HepG2 (cell line): ENCODE results near the gene CHRNB1. TPM values are rescaled to one million over a fixed set of nuclear protein-coding genes. Genes with fewer than 3 reads are reported as not detected.

Source experiments
- FOXC1 ChIP-seq: sonication (generic); formaldehyde crosslinking; IDR thresholded peaks from 2 replicates; pipeline ENCODE4 v1.8.0; 2022; ENCODE audit warnings: mild to moderate bottlenecking, missing genetic modification reagents, borderline replicate concordance
- HINFP ChIP-seq: sonication (generic); formaldehyde crosslinking; IDR thresholded peaks from 2 replicates; pipeline ENCODE4 v1.4.0; 2020; ENCODE audit warnings: low read depth, mild to moderate bottlenecking, missing genetic modification reagents
- RELA ChIP-seq: sonication (generic); formaldehyde crosslinking; IDR thresholded peaks from 2 replicates; pipeline ENCODE4 v1.4.0; 2020; ENCODE audit warnings: missing genetic modification reagents
- RFX3 ChIP-seq: IDR thresholded peaks from 2 replicates; pipeline ENCODE4 v1.6.1; 2016; ENCODE audit warnings: missing biosample characterization, missing genetic modification reagents
- SATB2 ChIP-seq: sonication (generic); formaldehyde crosslinking; IDR thresholded peaks from 2 replicates; pipeline ENCODE4 v1.5.0; 2020; ENCODE audit warnings: missing genetic modification reagents
- TOPORS ChIP-seq: sonication (generic); formaldehyde crosslinking; IDR thresholded peaks from 2 replicates; pipeline ENCODE4 v1.8.0; 2023; ENCODE audit warnings: mild to moderate bottlenecking, missing genetic modification reagents
- U2AF2 ChIP-seq: fragments of 200-400 bp; formaldehyde crosslinking; IDR thresholded peaks from 2 replicates; pipeline ENCODE4 v1.6.1; 2017; ENCODE audit warnings: low read depth, mild to moderate bottlenecking, low read length
- ZNF10 ChIP-seq: sonication (generic); formaldehyde crosslinking; IDR thresholded peaks from 2 replicates; pipeline ENCODE4 v1.4.0; 2020; ENCODE audit warnings: mild to moderate bottlenecking, low read depth, missing genetic modification reagents, borderline replicate concordance
- ZNF652 ChIP-seq: IDR thresholded peaks from 2 replicates; pipeline ENCODE4 v1.6.1; 2016; ENCODE audit warnings: low read depth, borderline replicate concordance
- ZNF691 ChIP-seq: sonication (generic); formaldehyde crosslinking; IDR thresholded peaks from 2 replicates; pipeline ENCODE4 v1.4.0; 2020; ENCODE audit warnings: missing genetic modification reagents, low read depth, mild to moderate bottlenecking, borderline replicate concordance
- ZNF776 ChIP-seq: sonication (generic); formaldehyde crosslinking; IDR thresholded peaks from 2 replicates; pipeline ENCODE4 v1.4.0; 2020; ENCODE audit warnings: mild to moderate bottlenecking, missing genetic modification reagents
- polyA plus RNA-seq, 8 experiments: library from polyadenylated mRNA; depleted of rRNA in 3 of 8; stranded (reverse) in 7 of 8; unstranded in 1 of 8; fragments of >200 nt; fragmentation: Illumina TruSeq in 4 of 8; extraction: Trizol in 4 of 8; gene quantifications; 2 replicates each; pipeline versions ENCODE4 v1.2.1 to v1.2.3, GENCODE V29; 2011 to 2016; ENCODE audit warnings: low read depth in 4 of 8, missing spikeins in 1 of 8, mixed read lengths in 1 of 8; ENCODE audit not compliant: insufficient read depth in 1 of 8
- total RNA-seq, 5 experiments: library from RNA; depleted of rRNA; stranded (reverse); fragments of >200 nt; fragmentation: Illumina TruSeq; extraction: Trizol; gene quantifications; 2 replicates each; pipeline ENCODE4 v1.2.3, GENCODE V29; 2016; ENCODE audit warnings: low read depth in 1 of 5
- TF ChIP-seq, protein P1 (sequence below): sonication (generic); formaldehyde crosslinking; IDR thresholded peaks from 2 replicates; pipeline ENCODE4 v1.5.0; 2020; ENCODE audit warnings: mild to moderate bottlenecking, missing genetic modification reagents, borderline replicate concordance
- TF ChIP-seq, protein P2 (sequence below): sonication (generic); formaldehyde crosslinking; IDR thresholded peaks from 2 replicates; pipeline ENCODE4 v1.5.0; 2020; ENCODE audit warnings: missing genetic modification reagents
- TF ChIP-seq, protein P3 (sequence below): sonication (generic); formaldehyde crosslinking; IDR thresholded peaks from 2 replicates; pipeline ENCODE4 v1.4.0; 2020; ENCODE audit warnings: missing genetic modification reagents
- TF ChIP-seq, protein P4 (sequence below): IDR thresholded peaks from 2 replicates; pipeline ENCODE4 v1.6.1; 2016; ENCODE audit warnings: low read depth, missing genetic modification reagents, missing compliant biosample characterization

Gene CHRNB1
- total and polyA plus RNA-seq, 2 of the 13 experiments (the other 11 are each of a cell fraction or from before 2014, with no cell fraction given): 5.4 to 33.7 TPM

DNA sequence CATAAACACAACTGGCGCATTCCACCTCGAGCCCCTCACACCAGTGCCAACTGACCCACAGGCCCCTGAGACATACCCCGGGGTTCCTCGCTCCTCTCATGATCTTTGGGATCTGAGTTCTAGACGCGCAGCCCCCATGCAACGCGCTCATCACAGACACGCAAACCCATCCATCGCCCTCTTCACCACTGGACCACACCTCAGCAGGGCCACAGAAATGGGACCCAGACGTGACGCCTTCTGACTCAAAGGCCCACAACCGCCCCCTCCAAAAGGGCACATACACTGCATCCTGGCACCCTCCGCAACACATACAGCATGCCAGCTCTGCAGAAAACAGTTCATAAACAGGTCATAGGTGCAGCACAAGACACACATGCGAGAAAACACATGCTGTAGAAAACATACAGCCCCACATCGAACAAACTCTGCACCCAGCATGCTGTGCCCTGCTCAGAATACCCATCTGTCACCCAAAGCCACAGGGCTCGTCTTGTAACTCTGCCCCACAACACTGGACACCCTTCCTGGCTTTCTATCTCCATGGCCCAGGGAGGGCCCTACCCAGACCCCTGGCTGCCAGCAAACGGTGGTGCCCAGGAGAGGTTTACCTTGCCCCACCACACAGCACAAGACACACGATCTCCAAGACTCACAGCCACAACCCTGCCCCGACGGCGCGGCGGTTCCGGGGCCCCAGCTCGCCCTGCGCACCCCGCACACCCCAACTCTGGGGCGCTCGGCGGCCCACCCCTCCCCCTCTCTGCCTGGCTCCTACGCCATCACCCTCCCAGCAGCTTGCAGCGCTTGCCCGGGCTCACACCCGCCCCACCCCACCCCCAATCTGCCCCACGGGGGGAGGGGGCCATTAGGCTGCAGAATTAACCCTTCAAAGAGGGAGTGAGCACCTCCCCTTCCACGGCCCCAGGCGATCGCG lies 33.7 kb downstream of the CHRNB1 start (continued):
- no peak for TF ChIP-seq ZNF10 (CRISPR knock-in tag)
- peak; percentile 75 for TF ChIP-seq ZNF652 (CRISPR knock-in tag)
- TF ChIP-seq, protein P1, sequence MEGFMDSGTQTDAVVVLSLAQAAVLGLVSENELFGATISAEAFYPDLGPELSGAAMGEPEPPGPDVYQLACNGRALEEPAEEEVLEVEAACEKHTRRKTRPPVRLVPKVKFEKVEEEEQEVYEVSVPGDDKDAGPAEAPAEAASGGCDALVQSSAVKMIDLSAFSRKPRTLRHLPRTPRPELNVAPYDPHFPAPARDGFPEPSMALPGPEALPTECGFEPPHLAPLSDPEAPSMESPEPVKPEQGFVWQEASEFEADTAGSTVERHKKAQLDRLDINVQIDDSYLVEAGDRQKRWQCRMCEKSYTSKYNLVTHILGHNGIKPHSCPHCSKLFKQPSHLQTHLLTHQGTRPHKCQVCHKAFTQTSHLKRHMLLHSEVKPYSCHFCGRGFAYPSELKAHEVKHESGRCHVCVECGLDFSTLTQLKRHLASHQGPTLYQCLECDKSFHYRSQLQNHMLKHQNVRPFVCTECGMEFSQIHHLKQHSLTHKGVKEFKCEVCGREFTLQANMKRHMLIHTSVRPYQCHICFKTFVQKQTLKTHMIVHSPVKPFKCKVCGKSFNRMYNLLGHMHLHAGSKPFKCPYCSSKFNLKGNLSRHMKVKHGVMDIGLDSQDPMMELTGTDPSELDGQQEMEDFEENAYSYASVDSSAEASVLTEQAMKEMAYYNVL (CRISPR knock-in tag): no peak
- no peak for TF ChIP-seq HINFP (CRISPR knock-in tag)
- no peak for TF ChIP-seq RELA
- TF ChIP-seq, protein P2, sequence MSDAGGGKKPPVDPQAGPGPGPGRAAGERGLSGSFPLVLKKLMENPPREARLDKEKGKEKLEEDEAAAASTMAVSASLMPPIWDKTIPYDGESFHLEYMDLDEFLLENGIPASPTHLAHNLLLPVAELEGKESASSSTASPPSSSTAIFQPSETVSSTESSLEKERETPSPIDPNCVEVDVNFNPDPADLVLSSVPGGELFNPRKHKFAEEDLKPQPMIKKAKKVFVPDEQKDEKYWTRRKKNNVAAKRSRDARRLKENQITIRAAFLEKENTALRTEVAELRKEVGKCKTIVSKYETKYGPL: no peak
- no peak; the same call in 1 of the 2 replicates for TF ChIP-seq ZNF776 (CRISPR knock-in tag)
- no peak for TF ChIP-seq U2AF2
- TF ChIP-seq ZNF691 (CRISPR knock-in tag): no peak
- no peak for TF ChIP-seq FOXC1 (CRISPR knock-in tag)
- TF ChIP-seq SATB2 (CRISPR knock-in tag): no peak
- TF ChIP-seq, protein P3, sequence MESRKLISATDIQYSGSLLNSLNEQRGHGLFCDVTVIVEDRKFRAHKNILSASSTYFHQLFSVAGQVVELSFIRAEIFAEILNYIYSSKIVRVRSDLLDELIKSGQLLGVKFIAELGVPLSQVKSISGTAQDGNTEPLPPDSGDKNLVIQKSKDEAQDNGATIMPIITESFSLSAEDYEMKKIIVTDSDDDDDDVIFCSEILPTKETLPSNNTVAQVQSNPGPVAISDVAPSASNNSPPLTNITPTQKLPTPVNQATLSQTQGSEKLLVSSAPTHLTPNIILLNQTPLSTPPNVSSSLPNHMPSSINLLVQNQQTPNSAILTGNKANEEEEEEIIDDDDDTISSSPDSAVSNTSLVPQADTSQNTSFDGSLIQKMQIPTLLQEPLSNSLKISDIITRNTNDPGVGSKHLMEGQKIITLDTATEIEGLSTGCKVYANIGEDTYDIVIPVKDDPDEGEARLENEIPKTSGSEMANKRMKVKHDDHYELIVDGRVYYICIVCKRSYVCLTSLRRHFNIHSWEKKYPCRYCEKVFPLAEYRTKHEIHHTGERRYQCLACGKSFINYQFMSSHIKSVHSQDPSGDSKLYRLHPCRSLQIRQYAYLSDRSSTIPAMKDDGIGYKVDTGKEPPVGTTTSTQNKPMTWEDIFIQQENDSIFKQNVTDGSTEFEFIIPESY (CRISPR knock-in tag): no peak
- TF ChIP-seq RFX3 (CRISPR knock-in tag): no peak
- TF ChIP-seq TOPORS (CRISPR knock-in tag): no peak
- TF ChIP-seq, protein P4, sequence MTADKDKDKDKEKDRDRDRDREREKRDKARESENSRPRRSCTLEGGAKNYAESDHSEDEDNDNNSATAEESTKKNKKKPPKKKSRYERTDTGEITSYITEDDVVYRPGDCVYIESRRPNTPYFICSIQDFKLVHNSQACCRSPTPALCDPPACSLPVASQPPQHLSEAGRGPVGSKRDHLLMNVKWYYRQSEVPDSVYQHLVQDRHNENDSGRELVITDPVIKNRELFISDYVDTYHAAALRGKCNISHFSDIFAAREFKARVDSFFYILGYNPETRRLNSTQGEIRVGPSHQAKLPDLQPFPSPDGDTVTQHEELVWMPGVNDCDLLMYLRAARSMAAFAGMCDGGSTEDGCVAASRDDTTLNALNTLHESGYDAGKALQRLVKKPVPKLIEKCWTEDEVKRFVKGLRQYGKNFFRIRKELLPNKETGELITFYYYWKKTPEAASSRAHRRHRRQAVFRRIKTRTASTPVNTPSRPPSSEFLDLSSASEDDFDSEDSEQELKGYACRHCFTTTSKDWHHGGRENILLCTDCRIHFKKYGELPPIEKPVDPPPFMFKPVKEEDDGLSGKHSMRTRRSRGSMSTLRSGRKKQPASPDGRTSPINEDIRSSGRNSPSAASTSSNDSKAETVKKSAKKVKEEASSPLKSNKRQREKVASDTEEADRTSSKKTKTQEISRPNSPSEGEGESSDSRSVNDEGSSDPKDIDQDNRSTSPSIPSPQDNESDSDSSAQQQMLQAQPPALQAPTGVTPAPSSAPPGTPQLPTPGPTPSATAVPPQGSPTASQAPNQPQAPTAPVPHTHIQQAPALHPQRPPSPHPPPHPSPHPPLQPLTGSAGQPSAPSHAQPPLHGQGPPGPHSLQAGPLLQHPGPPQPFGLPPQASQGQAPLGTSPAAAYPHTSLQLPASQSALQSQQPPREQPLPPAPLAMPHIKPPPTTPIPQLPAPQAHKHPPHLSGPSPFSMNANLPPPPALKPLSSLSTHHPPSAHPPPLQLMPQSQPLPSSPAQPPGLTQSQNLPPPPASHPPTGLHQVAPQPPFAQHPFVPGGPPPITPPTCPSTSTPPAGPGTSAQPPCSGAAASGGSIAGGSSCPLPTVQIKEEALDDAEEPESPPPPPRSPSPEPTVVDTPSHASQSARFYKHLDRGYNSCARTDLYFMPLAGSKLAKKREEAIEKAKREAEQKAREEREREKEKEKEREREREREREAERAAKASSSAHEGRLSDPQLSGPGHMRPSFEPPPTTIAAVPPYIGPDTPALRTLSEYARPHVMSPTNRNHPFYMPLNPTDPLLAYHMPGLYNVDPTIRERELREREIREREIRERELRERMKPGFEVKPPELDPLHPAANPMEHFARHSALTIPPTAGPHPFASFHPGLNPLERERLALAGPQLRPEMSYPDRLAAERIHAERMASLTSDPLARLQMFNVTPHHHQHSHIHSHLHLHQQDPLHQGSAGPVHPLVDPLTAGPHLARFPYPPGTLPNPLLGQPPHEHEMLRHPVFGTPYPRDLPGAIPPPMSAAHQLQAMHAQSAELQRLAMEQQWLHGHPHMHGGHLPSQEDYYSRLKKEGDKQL (CRISPR knock-in tag): no peak
